ENCODE data around the gene GLIPR1L2. TPM values are rescaled to one million over a fixed set of nuclear protein-coding genes. Genes with fewer than 3 reads are reported as not detected.

The GLIPR1L2 gene
- total RNA-seq, 6 experiments from 2014 or later: 0.24 to 1.0 (median 0.32) TPM

- Histone ChIP-seq H3K4me1 (peaks cover 0 to 7% (median 2%) of the 10 kb centered on the region in 4 donors), H3K9me3 (no peaks in the 10 kb centered on the region), H3K36me3 (no peaks in the 10 kb centered on the region), H3K27ac (peak overlapping the region; percentile 89 to 91 (median 89)), H3K4me3 (peak overlapping the region; percentile 47 to 68 (median 61)), H3K27me3 (no peaks in the 10 kb centered on the region)
- DNase-seq: no peak
- WGBS (ENCODE audit: insufficient coverage, low coverage, low lambda C conversion rate, missing lambda C conversion rate): 18% methylated on average over 6 of the region's 6 CpGs
- intact Hi-C loops (cut with DNase I): no loop called here
- TF ChIP-seq POLR2A (IDR thresholded peaks at IDR 0.05) (no peak), CTCF (IDR thresholded peaks at IDR 0.05) (no peak)
- peak in 3 of 4 donors; percentile 2 to 49 (median 20) for ATAC-seq
These were observed 562 bp upstream of the GLIPR1L2 start for GRCh38 chr12:75390156-75390898.

- Histone ChIP-seq H3K4me1 (no peaks in the 10 kb centered on the region), H3K9me3 (no peaks in the 10 kb centered on the region), H3K27me3 (no peaks in the 10 kb centered on the region), H3K4me3 (no peak overlapping the region), H3K27ac (no peak overlapping the region), H3K36me3 (no peaks in the 10 kb centered on the region)
- ATAC-seq (no peak), DNase-seq (no peak)
- intact Hi-C loops (cut with DNase I): no loop called here
- TF ChIP-seq CTCF (IDR thresholded peaks at IDR 0.05) (no peak), POLR2A (IDR thresholded peaks at IDR 0.05) (no peak)
- WGBS (ENCODE audit: insufficient coverage, low coverage, low lambda C conversion rate, missing lambda C conversion rate): 56% methylated on average over 1 of the region's 1 CpG
These were observed 13.3 kb downstream of the GLIPR1L2 start for GRCh38 chr12:75404231-75404630.

GRCh38 chr12:75407683-75408082 is 16.8 kb downstream of the GLIPR1L2 start:
- no peak overlapping the region for H3K4me3 ChIP-seq
- no peak for DNase-seq
- intact Hi-C loops (cut with DNase I): no loop called here
- H3K27ac ChIP-seq: no peak overlapping the region
- no peak for ATAC-seq
- TF ChIP-seq POLR2A (IDR thresholded peaks at IDR 0.05) (no peak), CTCF (IDR thresholded peaks at IDR 0.05) (no peak)
- H3K36me3 ChIP-seq: no peaks in the 10 kb centered on the region
- H3K9me3 ChIP-seq: no peaks in the 10 kb centered on the region
- H3K4me1 ChIP-seq: no peaks in the 10 kb centered on the region
- no peaks in the 10 kb centered on the region for H3K27me3 ChIP-seq

GRCh38 chr12:75409830-75410229 is 18.9 kb downstream of the GLIPR1L2 start:
- WGBS (ENCODE audit: insufficient coverage, low coverage, low lambda C conversion rate, missing lambda C conversion rate): 96% methylated on average over 2 of the region's 2 CpGs

More at GRCh38 chr12:75409830-75410229, 18.9 kb downstream of the GLIPR1L2 start:
- DNase-seq: no peak
- Histone ChIP-seq H3K27me3 (no peaks in the 10 kb centered on the region), H3K27ac (no peak overlapping the region), H3K36me3 (no peaks in the 10 kb centered on the region), H3K9me3 (no peaks in the 10 kb centered on the region), H3K4me1 (no peaks in the 10 kb centered on the region), H3K4me3 (no peak overlapping the region)
- intact Hi-C loops (cut with DNase I): no loop called here
- no peak for TF ChIP-seq CTCF (IDR thresholded peaks at IDR 0.05)
- no peak for TF ChIP-seq POLR2A (IDR thresholded peaks at IDR 0.05)
- no peak for ATAC-seq
